AG04450 (cell line): ENCODE data around the gene RBFOX2. TPM values are rescaled to one million over a fixed set of nuclear protein-coding genes. Genes with fewer than 3 reads are reported as not detected.

Source experiments
- CTCF ChIA-PET: fragments of 300-600, 350-600 bp; formaldehyde crosslinking; extraction: SDS; loops from one replicate; lab custom pipeline; 2022; ENCODE audit warnings: antibody characterized with exemption, inconsistent platforms; lab: Charles Lee
- POLR2A ChIA-PET: fragments of 350-600 bp; formaldehyde crosslinking; extraction: SDS; loops from one replicate; lab custom pipeline; 2021; ENCODE audit warnings: antibody characterized with exemption, inconsistent platforms; lab: Yijun Ruan, JAX
- DNase-seq: peaks from one replicate; pipeline ENCODE4 v3.0.0-alpha.2; 2011; ENCODE audit warnings: low read depth, low spot score
- H3K27ac ChIP-seq: one replicate; pipeline ENCODE4 v1.5.1; 2012; ENCODE audit warnings: low read depth, low read length, control low read depth
- H3K27me3 ChIP-seq: one replicate; pipeline ENCODE4 v1.6.0; 2012; ENCODE audit warnings: low read length; ENCODE audit not compliant: control insufficient read depth, insufficient read depth
- H3K4me3 ChIP-seq: 2 replicates; pipeline ENCODE4 v1.5.1; 2011; ENCODE audit warnings: mild to moderate bottlenecking, low read depth, low read length, control low read depth
- H3K9me3 ChIP-seq: 2 replicates; pipeline ENCODE4 v1.5.1; 2012; ENCODE audit warnings: low read length; ENCODE audit not compliant: control insufficient read depth, insufficient read depth
- polyA plus RNA-seq: library from polyadenylated mRNA; depleted of rRNA; stranded (reverse); fragments of >200 nt; gene quantifications from 2 replicates; pipeline ENCODE4 v1.2.3, GENCODE V29; 2011
- TF ChIP-seq, protein P1 (sequence below): IDR thresholded peaks from 2 replicates; pipeline ENCODE4 v1.5.1; 2011; ENCODE audit warnings: low read depth, low read length, control low read depth, inconsistent platforms

The RBFOX2 gene
- polyA plus RNA-seq, 1 experiment = 288 TPM

DNA sequence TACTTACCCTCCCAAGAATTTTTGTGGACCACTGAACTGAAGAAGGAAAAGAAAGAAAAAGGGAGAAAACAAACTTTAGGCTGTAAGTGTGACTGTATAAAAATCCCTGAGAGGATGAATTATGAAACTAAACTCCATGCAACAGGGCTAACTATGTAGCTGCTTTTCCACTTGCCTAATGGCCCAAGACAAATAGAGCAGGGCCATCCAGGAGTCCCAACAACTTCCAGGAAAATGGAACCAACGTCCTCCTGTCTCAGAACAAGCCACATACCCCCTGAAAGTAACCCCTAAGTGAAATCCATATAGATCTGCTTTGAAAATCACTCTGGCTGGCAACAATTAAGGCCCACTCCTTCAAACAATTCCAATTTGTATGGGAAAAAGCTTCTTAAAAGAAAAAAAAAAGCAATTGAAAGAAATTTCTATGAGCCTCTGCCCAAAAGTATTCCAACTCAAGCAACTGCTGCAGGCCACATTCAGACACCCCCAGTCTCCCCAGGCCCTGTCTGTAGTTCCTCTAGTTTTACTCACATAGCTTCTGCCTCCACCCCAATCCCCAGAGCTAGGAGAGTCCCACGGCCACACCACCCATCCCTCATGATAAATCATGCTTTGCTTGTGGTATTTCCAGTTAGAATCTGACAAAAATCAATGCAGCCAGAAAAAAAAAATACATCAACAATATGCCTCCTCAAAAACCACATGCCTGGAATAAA lies 12.7 kb downstream of the RBFOX2 start:
- Histone ChIP-seq H3K27ac (no peak overlapping the region), H3K9me3 (no peaks in the 10 kb centered on the region), H3K27me3 (no peaks in the 10 kb centered on the region), H3K4me3 (no peak overlapping the region)
- TF ChIP-seq, protein P1, sequence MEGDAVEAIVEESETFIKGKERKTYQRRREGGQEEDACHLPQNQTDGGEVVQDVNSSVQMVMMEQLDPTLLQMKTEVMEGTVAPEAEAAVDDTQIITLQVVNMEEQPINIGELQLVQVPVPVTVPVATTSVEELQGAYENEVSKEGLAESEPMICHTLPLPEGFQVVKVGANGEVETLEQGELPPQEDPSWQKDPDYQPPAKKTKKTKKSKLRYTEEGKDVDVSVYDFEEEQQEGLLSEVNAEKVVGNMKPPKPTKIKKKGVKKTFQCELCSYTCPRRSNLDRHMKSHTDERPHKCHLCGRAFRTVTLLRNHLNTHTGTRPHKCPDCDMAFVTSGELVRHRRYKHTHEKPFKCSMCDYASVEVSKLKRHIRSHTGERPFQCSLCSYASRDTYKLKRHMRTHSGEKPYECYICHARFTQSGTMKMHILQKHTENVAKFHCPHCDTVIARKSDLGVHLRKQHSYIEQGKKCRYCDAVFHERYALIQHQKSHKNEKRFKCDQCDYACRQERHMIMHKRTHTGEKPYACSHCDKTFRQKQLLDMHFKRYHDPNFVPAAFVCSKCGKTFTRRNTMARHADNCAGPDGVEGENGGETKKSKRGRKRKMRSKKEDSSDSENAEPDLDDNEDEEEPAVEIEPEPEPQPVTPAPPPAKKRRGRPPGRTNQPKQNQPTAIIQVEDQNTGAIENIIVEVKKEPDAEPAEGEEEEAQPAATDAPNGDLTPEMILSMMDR = no peak
- POLR2A ChIA-PET = interaction anchor here (1.9 kb wide), 1 partner anchor 13 kb away, joined by 4 read pairs; the partner anchor contains the start of gene RBFOX2
- no peak for DNase-seq
- CTCF ChIA-PET = interaction anchor here (0.8 to 2.4 kb wide), 2 partner anchors 11 to 50 kb away, joined by 3 to 18 read pairs; no protein-coding TSS in a partner anchor

DNA sequence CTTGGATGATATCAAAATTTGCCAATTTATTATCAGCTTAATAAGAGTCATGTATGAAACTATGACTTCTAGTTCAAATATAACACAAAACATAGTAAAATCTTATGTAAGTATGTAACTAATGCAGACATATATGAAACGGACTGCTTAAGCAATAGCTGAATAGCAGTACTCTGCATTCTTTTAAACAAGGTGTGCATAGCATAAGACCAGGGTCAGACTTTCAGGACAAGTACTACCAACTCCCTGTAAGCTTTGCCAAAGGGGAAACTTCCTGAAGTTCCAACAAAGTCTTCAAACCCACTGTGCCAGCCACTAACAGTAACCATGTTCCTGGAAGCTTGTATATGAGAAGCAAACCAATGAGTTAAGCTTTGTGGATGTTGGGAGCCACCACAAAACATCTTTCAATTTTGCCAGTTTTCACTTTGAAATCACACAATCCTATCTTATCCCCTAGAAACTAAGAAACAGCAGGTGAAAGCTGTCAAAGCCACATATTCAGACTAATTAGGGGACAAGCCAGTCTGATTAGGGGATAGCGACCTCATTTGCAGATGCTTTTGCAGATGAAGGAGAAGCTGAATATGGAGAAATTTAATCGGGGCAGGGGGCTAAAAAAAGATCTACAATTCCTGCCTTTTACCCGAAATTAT lies 13.3 kb downstream of the RBFOX2 start:
- H3K4me3 ChIP-seq = no peak overlapping the region
- H3K27ac ChIP-seq = no peak overlapping the region
- TF ChIP-seq, protein P1 = no peak
- no peaks in the 10 kb centered on the region for H3K9me3 ChIP-seq
- H3K27me3 ChIP-seq = no peaks in the 10 kb centered on the region
- ChIA-PET CTCF (interaction anchor here (0.8 to 2.4 kb wide), 5 partner anchors 11 to 100 kb away, joined by 3 to 18 read pairs (median 3); no protein-coding TSS in a partner anchor), POLR2A (interaction anchor here (0.5 to 1.9 kb wide), 2 partner anchors 13 to 27 kb away, joined by 4 read pairs; partner anchors contain the start of gene RBFOX2)
- DNase-seq = no peak

DNA sequence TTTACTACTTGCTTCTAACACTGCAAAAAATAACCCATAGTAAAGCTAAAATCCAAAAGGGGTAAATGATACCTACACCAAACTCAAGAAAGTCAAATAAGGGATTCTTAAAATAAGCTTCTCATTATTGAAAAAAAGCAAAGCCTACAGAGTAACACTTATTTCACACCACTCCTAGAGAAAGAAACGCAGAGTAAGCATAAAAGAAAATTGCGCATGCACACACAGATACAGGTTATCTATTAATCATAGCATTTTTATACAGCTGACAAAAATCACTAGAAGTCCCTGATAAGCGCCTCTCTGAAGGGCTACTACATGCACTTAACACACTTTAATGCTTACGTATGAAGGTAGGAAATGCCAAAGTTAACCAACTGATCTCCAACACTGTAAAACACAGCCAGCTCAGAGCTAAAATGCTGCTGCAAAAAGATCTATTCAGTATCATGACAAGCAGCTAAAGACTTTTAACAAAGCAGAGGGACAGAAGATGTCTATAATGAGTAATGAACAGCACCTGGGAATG lies 14.0 kb downstream of the RBFOX2 start:
- no peak for DNase-seq
- Histone ChIP-seq H3K27ac (no peak overlapping the region), H3K27me3 (no peaks in the 10 kb centered on the region), H3K9me3 (no peaks in the 10 kb centered on the region), H3K4me3 (no peak overlapping the region)
- TF ChIP-seq, protein P1 = no peak
- POLR2A ChIA-PET = interaction anchor here (0.5 to 1.9 kb wide), 2 partner anchors 14 to 28 kb away, joined by 4 read pairs; partner anchors contain the start of gene RBFOX2
- CTCF ChIA-PET = interaction anchor here (0.8 to 2.4 kb wide), 4 partner anchors 13 to 99 kb away, joined by 3 to 18 read pairs (median 3); no protein-coding TSS in a partner anchor

- CTCF ChIA-PET = interaction anchor here (2.5 kb wide), 1 partner anchor 53 kb away, joined by 13 read pairs; no protein-coding TSS in a partner anchor
- no peak overlapping the region for H3K4me3 ChIP-seq
- POLR2A ChIA-PET = interaction anchor here (1.2 to 1.6 kb wide), 2 partner anchors 17 to 41 kb away, joined by 3 to 13 read pairs; no protein-coding TSS in a partner anchor
- no peak for DNase-seq
- no peaks in the 10 kb centered on the region for H3K27me3 ChIP-seq
- peaks cover 3% of the 10 kb centered on the region; the same call in 1 of the 2 replicates for H3K9me3 ChIP-seq
- no peak overlapping the region for H3K27ac ChIP-seq
- TF ChIP-seq, protein P1 = no peak
Measured at GRCh38 chr22:36012332-36012731, 16.3 kb downstream of the RBFOX2 start.
